HG02938 (cell line): ENCODE data around the gene CACNA1G.

Source experiments
- ATAC-seq: cut with Tn5 transposase; IDR thresholded peaks from one replicate; pipeline ENCODE4 v1.9.1; 2021; ENCODE audit warnings: mild to moderate bottlenecking, moderate library complexity; ENCODE audit not compliant: unreplicated experiment

The CACNA1G gene

DNA sequence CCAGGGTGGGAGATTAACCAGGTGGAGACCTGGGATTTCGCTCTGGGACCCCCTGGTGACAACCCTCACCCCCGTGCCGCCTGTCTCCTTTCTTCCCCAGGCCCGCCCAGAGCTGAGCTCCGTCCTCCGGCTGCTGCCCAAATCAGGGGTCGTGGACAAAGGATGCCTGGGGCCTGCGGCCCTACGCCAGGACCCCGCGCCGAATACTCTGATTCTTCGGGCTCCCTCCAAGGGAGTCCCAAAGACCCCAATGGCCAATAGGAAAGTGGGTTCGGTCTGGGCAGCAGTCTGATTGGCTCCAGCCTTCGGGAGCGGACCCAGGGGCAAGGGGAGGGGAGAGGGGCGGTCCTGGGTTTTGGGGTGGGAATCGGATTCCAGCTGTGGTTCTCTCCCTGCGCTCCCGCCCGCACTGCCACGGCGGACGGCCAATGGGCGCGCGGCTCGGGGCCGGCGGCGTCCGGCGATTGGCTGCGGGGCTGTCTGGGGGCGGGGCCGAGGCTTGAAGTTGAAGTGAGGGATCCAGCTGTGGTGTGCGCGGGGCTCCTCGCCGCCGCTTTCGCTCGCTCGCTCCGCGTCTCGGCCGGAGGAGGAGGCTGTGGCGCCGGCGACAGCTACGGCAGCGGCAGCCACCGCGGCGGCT is at the start of gene CACNA1G:
CACNA1G (plus strand) TSS at position 531 of the 640 bp plus-strand sequence. CDS start 745 bp downstream, outside the sequence.
- peak; percentile 83 for ATAC-seq

DNA sequence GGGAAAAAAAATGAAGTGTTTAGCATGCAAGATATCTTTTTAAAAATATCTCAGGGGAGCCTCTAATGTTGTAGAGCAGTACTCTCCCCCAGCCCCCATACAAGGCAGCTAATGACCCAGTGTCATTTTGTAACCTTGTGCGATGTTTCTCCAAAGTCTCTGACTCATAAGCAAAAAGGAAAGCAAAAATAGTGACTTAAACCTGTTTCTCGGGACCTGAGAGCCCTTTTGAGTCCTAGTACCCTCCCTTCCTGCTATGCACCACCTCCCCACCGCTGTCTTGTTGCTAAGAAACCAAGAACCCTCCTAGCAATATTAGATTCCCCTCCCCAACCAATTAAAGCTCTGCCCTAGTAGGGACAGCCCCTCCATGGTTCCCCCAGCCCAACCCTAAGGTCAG is 49.5 kb upstream of the CACNA1G start:
- peak; percentile 86 for ATAC-seq

GRCh38 chr17:50513495-50513894 is 47.0 kb upstream of the CACNA1G start:
- no peak for ATAC-seq

DNA sequence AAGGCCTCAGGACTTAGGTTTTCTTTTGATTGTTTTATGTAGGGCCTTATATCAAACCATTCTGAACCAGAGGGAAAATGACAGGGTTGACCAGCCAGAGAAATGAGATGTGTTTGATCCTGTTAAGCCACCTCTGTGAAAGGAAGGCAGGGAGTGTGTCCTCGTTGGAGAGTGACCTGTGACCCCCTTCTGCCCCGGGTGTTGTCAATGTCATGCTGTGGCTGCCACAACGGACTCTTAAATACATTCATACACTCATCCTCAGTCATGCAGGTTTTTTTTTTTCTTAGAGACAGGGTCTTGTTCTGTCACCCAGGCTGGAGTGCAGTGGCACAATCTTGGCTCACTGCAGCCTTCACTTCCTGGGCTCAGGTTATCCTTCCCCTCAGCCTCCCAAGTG is 46.1 kb upstream of the CACNA1G start:
- ATAC-seq: no peak

- no peak for ATAC-seq
Observed at GRCh38 chr17:50514936-50515702, 45.4 kb upstream of the CACNA1G start.

- no peak for ATAC-seq
Observed at GRCh38 chr17:50517011-50517410, 43.5 kb upstream of the CACNA1G start.

DNA sequence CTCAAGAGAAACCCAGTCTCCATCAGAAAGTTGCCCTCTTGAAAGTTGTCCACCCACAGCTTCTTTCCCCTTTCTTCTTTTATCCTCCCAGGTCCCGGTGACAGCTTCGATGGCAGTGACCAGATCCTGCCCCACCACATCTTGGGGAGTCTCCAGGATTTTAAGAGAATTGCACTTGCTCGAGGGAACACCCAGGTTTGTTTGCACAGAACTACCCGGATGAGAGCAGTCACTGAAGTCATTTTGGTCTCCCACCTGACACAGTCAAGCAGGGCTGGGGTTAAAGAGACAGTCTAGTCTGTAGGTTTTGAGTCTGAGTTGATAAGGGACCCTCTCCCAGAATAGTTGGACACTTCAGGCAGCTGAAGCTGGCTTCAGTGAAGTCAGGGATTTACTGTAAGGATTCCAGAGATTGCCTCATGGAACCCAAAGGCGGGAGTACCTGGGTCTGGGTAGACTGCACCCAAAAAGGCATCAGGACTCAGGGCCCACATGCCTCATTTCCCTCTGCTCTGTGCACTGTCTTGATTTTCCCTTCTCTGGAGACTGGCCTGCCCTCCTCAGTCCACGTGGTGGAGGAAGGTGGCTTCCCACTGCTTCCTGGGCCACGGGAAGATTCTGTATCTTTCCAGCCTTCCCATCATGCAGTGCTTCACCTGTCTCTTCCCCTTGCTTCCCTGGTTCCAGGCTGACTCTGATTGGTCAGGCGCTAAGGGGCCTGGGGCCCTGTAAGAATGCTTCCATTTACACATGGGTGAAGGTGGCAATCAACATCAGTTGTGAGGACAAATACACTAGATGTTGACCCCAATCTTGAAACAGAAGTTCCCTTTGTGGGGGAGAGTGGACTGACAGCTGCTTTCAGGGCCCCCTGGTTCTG is 42.8 kb upstream of the CACNA1G start:
- no peak for ATAC-seq

GRCh38 chr17:50518384-50519023 is 42.0 kb upstream of the CACNA1G start:
- ATAC-seq: no peak

DNA sequence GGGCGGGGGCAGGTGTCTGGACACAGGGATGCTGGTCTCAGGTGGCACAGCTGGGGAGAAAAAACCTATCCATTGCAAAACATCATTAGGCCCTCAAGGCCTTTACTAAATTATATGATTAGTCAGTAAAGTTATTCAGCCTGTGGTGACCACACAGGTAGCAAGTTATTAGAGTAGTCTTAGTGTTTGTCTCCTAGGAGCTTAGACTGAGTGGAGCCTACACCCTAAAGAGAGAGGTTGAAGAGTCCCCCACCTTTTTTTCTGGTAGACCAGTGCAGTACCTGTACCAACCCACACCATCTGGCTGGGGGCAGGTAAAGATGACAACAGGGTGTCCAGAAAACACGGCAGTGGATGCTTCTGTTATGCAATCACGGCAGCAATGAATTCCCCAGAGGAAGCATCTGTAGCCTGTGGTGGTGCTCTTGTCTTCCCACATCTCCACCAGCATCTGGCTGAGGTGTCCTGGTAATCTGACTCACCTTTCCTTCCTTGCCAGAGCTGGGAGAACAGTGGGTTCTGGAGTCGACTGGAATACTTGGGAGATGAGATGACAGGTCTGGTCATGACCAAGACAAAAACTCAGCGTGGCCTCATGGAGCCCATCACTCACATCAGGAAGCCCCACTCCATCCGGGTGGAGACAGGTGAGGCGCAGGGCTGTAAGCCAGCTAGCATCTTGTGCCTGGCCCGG is 41.2 kb upstream of the CACNA1G start:
- no peak for ATAC-seq

DNA sequence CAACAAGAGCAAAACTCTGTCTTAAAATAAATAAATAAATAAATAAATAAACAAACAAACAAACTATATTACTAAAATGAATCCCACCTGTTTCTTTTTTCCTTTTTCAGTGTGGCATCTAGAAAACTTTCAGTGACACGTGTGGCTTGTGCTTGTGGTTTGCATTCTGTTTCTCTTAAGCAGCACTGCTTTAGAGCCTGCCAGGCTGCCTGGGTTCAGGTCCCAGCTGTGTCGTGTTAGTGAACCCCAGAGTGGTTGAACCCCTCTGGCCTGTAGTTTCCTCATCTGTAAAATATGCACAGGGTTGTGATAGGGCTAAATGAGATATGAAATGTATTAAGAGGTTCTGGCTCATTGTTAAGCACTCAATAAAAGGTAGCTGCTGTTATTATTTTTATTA is 40.0 kb upstream of the CACNA1G start:
- no peak for ATAC-seq

DNA sequence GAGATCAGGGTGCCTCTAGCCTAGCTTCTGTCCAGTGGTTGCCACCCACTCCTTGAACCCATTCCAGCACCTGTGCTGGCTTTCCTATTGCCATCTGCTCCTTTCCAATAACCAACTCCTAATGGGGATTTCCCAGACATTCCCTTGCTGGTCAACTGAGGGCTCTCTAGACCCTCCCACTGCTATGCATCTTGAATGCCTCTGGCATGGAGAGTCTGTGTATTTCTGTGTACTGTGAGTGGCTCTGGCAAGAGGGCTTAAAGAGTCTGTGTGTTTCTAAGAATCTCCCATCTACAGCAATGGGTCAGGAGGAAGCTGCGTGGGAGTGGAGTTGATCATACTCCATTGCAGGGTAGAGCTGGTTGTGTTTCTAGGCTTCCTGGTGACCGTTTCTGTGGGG is 39.0 kb upstream of the CACNA1G start:
- no peak for ATAC-seq

DNA sequence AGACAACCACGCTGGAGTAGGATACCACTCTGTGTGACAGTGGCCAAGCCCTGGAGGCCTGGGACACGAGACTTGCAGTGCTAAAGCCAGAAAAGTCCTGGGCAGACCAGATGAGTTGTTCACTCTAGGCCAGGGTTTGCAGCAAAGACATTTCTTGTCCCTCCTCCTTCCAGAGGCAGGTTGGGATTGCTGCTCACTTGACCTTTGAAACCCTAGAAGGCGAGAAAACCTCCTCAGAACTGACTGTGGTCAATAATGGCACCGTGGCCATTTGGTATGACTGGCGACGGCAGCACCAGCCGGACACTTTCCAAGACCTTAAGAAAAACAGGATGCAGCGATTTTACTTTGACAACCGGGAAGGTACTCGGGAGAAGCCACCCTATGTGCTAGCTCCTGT is 37.7 kb upstream of the CACNA1G start:
- no peak for ATAC-seq

DNA sequence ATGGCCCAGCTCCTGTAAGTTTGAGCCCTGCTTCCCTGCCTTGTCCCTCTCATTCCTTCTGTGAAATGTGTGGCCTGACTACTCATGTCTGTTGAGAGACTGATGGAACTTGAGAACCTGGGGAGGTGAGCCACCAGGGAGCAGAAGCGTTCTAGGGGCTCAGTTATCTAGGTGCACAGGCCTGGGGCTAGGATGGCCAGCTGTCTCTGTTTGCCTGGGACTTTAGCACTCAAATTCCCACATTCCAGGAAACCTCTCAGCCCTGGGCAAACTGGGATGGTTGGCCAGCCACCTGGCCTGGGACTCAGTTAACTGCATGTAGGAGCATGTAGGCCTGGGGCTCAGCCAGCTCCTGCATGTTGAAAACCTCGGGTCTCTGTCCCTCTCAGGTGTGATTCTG is 37.3 kb upstream of the CACNA1G start:
- no peak for ATAC-seq

DNA sequence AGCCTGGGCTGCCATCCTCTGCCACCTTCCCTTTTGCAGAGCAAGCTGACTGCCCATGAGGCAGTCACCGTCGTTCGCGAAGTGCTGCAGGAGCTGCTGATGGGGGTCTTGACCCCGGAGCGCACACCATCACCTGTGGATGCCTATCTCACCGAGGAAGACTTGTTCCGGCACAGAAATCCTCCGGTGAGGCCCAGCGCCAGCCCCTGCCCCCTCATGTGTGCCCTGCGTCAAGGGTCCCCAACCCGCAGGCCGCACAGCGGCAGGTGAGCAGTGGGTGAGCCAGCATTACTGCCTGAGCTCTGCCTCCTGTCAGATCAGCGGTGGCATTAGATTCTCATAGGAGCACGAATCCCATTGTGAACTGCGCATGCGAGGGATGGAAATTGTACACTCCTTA is 35.7 kb upstream of the CACNA1G start:
- no peak for ATAC-seq

DNA sequence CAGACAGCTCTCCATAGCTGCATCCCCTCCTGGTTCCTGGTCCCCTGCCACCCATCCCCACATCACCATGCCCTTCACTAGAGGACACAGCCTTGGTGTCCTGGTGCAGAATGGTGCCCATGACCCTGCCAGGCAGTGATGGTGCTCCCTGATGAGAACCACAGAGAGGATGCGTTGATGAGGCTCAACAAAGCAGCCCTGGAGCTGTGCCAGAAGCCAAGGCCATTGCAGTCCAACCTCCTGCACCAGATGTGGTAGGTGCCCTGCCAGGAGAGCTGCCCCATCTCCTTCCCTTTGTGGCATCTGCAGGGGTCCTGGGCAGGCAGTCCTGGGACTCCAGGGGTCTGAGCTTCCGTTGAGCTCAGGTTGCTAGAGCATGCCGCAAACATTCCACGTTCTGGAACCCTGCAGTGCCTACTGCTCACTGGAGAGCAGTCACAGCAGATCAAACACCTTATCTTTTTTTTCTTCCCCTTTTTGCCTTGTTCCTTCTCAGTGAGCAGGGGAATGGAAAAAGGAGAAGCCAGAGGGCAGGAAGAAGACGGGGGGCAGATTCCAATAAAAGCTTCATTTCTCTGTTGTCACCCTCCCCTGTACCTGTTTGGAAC is 33.3 kb upstream of the CACNA1G start:
- no peak for ATAC-seq

- ATAC-seq: no peak
Observed at GRCh38 chr17:50527949-50528474, 32.5 kb upstream of the CACNA1G start.

DNA sequence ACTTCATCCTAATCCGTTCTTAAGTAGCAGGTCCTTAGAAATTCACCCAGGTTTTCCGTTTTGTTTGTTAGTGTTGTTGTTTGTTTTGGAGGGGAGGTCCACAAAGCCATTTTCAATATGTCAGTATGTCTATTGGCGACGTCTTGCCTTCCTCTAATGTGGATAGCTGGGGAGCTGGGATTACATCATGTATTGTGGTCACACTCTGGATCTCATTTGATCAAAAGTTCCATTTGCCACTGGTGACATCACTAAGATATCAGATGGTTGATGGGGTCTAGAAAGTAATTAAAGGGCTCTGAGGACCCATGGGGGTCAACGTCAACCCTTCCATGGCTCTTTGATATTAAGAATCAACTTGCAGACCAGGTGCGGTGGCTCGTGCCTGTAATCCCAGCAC is 30.7 kb upstream of the CACNA1G start:
- no peak for ATAC-seq

GRCh38 chr17:50531428-50532025 is 29.0 kb upstream of the CACNA1G start:
- ATAC-seq: no peak

DNA sequence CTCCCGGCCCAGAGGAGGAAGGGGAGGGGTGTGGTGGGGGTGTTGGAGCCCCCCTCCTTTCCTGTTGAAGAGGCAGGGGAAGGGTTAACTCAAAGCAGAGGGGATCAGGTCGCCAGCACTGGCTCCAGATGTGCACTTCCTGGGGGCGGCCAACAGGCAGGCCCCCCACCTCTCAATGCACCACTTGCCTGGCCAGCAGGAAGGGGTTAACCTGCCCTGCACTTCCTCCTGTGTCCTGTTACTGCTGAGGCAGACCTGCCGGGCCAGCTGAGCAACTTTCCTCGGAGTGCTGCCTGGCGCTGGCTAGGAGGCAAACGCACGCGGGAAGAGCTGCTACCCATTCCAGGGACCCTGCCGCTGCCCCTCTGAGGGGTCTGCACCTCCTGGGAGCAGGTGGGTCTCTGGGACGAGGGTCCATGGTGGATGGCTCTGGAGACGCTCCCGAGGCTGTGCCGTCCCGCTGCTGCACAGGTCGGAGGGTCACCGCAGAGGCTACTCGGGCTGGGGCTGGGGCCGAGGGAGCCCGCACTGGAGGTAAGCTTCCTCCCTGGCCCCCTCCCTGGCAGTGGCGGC is 28.0 kb upstream of the CACNA1G start, which contains the start of gene EPN3:
EPN3 (plus strand) TSS at position 284 of the 573 bp plus-strand sequence. CDS start 3,822 bp downstream, outside the sequence.
- ATAC-seq: no peak
